ENCODE results near the gene APOA1.

DNA sequence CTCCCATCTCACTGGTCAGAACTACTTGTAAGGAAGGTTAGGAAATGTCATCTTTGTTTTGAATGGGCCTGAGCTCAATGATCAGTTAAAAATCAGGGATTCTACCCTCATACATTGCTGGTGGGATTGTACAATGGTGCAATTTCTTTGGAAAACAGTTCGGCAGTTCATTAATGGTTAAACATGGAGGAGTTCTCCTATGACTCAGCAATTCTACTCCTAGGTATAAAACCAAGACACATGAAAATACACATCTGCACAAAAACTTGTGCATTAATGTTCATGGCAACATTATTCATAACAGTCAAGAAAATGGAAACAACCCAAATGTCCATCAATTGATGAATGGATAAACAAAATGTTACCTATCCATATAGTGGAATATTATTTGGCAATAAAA, 40.9 kb downstream of the APOA1 start:
- no peak for TF ChIP-seq EZH2 (IDR thresholded peaks at IDR 0.05; ENCODE audit: borderline replicate concordance, low read depth, low read length, severe bottlenecking)
- TF ChIP-seq, protein P1, sequence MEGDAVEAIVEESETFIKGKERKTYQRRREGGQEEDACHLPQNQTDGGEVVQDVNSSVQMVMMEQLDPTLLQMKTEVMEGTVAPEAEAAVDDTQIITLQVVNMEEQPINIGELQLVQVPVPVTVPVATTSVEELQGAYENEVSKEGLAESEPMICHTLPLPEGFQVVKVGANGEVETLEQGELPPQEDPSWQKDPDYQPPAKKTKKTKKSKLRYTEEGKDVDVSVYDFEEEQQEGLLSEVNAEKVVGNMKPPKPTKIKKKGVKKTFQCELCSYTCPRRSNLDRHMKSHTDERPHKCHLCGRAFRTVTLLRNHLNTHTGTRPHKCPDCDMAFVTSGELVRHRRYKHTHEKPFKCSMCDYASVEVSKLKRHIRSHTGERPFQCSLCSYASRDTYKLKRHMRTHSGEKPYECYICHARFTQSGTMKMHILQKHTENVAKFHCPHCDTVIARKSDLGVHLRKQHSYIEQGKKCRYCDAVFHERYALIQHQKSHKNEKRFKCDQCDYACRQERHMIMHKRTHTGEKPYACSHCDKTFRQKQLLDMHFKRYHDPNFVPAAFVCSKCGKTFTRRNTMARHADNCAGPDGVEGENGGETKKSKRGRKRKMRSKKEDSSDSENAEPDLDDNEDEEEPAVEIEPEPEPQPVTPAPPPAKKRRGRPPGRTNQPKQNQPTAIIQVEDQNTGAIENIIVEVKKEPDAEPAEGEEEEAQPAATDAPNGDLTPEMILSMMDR (IDR thresholded peaks at IDR 0.05; ENCODE audit: borderline replicate concordance, extremely low read depth, low read length, poor library complexity, severe bottlenecking): no peak
